Right kidney (tissue), 1 donor: ENCODE data around the gene SAMD13.

Experiments used
- DNase-seq: peaks from one replicate; pipeline ENCODE4 v3.0.0-alpha.2; 2016

The SAMD13 gene

DNA sequence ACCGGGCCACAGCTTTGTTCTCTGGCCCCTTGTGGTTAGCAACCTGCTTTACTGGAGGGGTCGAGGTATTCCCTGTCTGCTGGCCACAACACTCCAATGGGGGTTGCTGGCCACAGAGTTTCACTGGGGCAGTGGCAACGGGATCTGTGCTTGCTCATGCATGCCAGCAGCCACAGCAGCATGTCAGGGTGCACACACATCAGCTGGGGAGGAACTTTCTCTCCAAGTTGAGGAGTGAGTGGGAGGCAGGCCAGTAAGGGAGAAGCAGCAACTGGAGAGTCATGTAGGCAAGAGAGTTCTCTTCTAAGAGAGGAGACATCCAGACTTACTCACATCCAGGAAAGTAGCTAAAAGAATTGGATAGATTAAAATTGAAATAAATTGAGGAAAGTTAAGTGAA lies 38.0 kb downstream of the SAMD13 start:
- DNase-seq, result no peak

DNA sequence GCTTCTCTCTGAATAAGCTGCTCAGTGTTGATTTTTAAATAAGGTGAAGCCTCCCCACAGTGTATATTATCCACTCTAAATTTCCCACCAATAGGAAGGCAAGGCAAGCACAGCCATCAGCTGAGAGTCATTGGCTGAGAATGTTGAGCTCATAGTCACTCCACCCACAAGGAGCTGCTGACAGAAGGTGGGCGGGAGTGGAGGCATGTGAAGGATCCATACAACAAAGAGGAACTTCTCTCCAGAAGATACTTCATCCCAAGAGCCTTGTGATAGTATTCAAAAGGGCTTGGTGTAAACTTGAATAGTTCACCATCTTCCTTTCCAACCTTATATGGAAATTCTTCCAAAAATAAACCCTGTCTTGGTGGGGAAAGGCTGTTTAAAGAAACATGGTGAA lies 42.8 kb downstream of the SAMD13 start:
- DNase-seq, result no peak

DNA sequence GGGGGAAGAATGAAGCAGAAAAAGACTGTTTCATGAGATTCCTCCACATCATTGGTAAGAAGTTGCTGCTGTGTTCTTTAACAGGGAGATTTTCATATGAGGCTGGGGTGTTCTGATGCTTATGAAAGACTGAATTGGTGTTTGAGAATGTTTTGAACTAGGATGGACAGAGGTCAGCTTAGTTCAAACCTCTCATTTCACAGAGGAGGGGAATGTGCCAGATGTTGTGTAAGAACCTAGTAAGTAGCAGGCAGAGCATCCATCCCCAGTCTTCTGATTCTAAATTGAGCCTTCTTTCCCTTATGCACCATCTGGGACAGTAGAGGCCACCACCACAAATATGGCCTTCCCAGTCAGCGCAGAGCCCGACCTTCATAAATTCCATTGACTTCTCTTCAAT lies 43.7 kb downstream of the SAMD13 start:
- DNase-seq, result no peak

DNA sequence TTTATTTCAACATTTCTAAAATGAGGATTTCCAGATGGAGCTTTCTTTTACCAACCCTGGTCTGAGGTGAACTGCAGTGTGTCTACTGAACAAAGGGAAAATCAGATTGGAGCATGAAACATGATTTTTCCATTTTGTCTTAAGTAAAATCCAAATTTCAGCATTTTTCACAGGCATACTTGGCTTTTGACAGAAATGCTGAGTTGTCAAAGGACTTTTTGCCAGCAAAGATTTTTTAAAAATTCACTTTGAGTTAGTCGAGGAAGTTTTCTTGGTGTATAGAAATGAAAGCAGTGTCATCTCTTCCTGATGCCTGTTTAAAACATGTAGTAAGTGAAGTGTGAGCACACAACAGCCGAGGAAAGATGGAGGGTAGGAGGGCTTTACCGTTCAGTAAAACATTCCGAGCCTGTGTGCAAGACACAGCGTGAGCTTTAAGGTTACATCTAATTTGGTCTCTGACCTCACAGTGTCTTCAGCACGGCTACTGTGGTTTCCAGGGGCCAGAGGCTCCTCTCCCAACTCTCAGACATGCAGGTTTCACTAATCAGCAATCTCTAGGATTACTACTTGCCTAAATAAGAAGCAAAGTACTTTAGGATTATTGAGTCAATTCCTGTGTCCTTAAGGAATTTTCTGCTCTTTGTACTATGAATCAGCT lies 45.9 kb downstream of the SAMD13 start:
- no peak for DNase-seq

DNA sequence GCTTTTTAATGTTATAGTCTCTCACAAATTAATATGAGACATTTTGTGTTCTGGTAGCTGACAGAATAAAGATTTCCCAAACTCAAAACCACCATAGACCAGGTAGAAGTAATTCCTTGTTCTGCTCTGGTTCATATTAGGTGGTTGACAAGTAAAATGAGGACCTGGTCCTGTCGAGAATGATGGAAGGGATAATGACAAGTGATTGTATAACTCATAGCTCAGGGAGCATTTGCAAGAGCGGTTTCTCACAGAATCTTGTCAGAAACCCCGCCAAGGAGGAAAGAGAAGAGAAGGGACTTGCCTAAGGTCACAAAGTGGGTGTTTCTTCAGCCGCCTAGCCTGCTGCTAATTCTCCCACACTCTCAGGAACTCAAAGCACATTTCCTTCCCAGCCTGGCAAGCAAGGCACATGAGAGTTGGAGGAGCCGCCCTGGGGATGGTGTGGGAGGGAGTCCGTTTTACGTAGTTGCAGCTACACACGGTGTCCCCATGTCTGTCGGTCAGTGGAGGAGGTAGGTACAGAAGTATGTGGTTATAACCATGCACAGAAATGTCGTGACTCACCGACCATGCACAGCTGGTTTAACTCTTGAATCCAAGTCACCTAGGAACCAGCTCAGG lies 46.5 kb downstream of the SAMD13 start:
- DNase-seq, result no peak

DNA sequence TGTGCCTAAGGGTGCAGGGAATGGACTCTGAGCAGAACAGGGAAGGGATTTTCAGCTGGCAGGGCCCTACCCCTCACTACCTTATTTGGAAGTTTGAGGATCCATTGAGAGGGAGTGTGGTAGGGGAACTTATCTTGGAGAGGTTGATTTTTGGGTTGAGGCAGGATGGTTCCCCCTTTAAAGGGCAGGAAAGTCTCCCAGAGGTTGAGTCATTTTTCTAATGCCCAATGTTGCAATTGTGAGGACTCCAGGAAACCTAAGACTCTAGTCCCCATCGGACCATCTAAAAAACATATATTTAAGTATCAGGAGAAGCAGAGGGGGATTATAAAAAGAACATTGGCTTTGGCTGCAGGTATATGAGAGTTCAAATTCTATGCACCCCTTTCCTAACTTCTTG lies 47.3 kb downstream of the SAMD13 start:
- DNase-seq, result no peak

DNA sequence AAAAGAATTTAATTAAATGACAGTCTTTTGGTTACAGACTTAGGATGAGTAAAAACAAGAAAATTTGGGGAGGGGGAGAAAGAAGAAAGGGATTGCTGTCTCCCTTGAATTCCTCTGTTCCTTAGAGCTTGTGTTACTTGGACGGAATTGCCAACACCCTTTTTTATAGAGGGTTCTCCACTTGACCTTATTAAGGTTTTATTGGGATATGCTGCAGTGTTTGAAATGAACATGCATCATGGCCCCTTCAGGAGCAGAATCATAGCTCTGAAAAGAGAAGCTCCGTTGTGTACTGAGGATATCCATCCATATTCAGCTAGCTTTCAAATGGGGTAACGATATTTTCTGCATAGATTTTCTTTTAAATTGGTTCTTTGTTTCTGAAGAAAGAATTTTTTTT lies 48.6 kb downstream of the SAMD13 start:
- DNase-seq, result no peak

DNA sequence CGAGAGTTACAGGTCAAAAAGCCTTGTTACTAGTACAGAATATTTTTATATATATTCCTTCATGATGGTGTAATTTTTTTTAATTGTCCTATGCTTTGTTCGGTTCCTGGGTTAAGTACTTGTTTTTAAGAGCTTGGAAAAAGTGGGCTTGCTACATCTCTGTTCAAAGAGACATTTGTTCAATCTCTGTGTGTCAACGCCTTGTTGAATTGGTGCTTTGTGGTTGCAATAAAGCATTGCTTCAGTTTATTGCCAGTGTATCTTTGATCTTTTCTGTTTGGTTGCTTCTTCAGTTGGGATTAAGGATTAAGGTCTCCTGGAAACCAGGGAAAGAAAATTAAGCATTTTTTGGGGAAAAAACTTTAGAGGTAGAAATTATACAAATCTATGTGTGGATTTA lies 49.0 kb downstream of the SAMD13 start:
- no peak for DNase-seq

DNA sequence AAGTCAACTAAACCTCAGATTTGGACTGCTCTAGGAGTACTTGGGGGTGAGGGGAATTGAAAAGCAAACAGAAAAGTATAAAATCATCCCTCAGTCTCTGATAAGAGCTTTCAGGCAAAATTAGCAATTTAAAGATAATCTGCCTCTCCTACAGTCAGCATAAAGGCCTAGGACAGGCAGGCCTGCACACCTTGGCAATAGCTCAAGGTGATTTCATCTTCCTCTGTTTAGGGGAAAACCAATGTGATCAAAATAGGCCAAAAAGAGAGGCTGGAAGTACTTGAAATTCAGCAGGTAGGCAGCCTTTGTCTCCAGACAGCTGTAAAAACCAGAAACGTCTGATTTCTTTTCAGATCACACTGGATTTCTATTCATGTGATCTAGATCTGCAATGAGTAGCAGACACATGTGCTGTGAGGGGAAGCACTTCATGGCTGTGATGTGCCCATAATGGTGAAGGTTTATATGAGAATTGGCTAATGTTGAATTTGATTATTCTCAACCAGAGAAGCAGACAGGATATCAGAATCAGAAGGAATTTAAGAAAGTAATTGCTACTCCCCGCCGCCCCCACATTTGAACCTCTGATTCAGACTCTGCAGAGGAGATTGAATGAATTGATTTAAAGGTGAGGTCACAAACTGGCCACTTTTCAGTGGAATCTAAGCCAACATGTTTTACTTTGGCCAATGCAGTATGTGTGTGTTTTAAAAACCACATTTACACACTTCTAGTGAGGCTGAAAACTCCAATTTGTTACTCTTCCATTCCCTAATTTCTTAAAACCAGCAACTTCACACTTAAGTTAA lies 51.0 kb downstream of the SAMD13 start:
- no peak for DNase-seq

DNA sequence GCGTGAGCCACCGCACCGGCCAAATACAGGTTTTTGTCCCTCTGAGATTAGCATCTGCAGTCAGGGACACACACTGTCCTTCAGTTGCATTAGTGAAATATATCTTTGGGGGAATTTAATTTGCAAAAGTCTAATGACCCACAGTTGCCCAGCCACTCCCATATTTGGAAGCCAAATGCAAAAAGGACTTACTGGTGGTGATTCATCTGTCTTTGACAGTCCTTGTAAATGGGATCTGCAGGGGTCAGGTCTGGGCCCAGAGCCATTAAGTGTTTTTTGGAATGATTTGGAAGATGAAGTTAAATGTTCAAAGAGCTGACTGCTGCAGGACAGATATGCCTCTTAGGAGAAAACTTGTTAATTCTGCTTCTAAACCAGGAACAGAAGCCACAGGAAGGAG lies 52.2 kb downstream of the SAMD13 start:
- DNase-seq, result no peak

DNA sequence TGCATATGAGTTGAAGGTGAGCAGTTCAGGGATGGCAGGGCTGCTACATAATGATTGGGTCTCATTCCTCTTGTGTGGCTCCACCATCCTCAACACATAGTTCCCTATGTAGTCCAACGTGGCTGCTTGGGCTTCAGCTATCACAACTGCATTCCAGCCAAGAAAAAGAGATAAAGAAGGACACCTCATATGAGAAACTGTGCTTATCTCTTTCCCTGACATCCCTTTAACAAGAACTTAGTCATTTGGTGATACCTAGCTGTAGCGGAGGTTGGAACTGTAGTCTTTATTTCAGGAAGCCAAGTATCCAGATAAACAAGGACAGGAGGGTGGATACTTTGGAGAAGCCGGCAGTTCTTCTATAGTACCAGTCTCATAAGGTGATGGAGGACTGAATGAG lies 54.0 kb downstream of the SAMD13 start:
- DNase-seq, result no peak

DNA sequence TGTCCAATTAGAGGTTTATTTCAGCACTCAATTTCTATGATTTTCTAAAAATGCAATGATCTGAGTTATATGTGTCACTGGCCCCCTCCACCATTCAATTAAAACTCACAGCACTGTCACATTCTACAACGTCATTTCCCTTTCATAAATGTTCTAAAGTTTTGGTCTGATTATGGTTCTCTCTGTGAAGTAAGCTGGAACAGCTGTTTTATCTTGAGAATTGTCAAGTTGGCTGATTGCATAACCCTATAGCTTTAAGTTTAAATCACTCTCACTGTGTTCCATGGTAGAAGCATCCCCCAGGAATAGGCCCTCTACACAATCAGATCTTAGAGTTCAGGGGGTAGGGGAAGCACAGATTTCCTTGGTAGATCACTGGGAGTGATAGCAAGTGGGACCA lies 55.4 kb downstream of the SAMD13 start:
- DNase-seq, result no peak

DNA sequence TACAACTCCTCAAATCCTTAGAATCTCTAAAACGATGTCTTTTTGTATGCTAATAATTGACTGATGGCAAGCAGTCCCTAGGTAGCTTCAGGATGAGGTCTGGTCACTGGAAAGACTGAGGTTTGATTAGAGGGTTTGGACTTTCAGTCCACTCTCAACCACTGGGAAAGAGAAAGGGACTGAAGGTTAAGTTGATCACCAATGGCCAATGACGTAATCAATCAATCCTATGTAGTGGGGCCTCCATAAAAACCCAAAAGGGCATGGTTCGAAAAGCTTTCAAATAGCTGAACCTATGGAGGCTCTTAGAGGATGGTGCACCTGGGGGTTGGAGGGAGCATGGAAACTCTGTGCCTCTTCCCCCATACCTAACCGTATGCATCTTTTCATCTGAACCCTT lies 57.2 kb downstream of the SAMD13 start:
- DNase-seq, result no peak

DNA sequence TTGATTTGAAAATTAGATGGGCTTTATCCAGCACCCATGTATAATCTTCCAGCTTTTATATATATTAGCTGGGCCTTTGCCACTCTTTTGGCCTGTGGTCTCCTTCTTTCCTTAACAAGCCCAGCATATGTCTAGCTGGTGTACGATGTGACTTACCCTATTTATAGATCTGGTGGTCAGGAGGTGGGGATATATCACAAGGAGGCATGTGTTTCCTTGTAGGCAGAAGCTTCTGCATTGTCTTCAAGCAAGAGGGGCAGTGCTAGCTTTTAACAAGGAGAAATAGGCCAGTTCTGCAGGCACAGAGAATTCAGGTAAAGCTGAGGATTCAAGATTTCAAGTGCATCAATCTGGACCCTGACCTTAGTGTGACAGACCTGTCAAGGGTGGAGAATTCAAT lies 58.8 kb downstream of the SAMD13 start:
- DNase-seq, result no peak

DNA sequence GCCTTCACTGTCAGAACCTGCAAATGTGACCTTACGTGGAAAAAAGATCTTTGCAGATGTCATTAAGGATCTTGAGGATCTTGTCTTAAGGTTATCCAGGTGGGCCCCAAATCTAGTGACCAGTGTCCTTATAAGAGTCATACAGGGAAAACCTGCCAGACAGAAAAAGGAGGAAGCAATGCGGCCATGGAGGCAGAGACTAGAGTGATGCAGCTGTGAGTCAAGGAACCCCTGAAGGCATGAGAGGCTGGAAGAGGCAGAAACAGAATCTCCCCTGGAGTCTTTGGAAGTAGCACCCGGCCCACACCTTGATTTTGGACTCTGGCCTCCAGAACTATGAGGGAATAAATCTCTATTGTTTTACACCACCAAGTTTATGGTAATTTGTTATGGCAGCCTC lies 60.3 kb downstream of the SAMD13 start:
- no peak for DNase-seq

DNA sequence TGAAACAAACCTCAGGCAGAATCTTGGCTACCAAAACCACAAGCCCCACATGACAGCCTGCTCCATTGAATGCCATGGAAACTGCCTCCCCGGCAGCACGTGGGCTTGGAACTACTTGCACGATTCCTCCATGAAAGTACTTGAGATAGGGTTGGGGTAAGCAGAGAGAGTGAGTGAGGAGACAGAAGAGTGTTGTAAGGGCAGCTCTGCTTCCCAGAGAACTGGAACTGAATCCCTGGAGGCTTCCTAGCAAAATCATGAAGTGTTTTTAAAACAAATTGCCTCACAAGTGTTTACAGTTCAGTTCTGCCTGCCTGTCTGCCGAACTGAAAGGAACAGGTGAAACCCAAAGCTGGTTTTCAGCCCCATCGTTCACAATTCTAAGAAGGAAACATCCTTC lies 61.5 kb downstream of the SAMD13 start:
- no peak for DNase-seq

DNA sequence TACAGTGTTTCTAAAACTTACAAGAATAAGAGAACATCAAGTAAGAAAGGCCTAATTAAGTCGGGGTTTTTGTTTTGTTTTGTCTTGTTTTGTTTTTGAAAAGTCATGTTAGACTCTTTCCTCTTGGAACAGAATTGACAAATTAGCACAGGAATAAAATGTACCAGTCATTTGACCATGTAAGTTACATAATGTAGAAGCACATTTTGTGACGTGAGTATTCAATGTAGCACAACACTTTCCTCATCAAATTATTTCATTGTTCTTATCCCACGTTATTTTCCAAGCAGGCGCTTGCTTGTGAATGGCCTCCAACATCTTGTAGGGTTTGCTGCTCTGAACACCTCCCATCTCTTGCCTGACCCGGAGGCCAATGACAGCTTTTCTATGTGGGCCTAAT lies 62.1 kb downstream of the SAMD13 start:
- DNase-seq, result no peak

DNA sequence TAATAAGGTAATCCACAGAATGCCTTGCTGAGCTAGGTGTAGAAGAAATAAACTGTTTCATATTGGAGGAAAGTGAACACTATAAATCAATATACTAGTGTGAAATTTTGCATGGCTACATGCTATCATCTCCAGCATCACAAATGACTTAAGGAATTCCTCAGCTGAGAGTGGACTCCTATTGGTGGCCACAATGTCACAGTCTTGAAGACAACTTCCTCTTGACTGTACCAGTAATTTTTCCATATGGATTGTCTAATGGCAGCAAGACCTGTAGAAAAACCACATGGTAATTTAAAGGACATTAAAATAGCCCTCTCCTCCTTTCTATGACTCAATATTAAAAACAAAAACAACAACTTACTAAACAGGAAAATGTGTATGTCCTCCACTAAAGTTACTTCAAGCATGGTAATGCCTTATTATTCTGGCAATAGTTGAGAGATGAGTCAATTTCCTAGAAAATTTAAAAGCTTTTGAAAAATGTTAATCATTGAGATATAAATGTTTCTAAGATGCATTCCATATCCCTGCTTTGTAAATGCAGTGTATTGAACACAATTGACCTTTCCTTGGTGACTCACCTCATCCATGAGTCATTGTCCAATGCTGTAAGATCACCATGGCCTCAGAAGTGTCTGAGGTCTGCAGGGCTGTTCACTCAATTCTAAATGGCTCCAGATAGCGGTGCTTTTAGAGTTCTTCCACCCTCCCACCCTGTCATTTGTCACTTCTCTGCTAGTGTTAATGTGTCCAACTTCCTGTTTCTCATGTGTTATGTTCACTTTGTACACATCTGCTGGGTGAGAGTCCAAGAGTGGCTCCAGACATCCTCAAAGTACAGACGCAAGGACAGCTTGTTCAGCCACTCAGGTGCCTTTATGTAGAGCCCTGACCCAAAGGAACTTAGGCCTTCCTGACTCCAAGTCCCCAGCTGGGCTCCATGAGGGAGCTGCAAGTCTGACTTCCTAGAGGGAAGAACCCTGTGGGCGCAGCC lies 64.0 kb downstream of the SAMD13 start:
- no peak for DNase-seq

DNA sequence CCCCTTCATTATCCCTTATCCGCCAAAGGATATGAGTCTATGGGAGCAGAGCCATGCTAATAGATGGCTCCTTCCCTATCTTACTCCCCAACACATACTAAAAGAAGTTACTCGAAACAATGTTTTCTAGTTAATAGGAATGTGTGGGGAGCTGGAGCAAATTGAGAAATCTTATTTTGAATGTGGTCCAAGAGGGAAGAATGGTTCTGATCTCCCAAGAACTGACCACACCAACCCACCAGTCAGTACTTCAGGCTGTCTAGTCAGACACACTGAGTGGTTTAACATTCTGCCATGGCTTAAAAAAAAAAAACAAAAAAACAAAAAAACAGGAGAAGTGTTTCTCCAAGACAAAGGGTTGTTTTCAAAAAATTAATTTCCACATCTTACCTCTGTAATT lies 65.3 kb downstream of the SAMD13 start:
- DNase-seq, result no peak

DNA sequence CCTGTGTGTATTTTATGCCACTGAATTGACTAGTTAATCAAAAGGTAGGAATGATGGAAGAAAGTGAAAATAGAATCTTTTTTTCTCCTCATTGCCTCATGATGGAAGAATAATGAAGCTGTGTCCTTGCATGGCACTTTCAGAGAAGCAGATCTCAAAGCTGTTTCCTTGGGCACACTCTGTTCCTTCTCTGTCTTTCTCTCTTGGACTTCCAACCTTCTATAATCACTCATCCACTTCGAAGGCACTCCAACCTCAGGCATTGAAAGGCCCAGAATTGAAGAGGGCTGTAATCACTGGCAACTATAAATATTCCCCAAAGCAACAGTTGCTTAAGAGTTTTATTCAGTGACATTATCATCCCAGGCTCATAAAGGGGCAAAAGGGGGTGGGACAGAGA lies 65.7 kb downstream of the SAMD13 start:
- no peak for DNase-seq

DNA sequence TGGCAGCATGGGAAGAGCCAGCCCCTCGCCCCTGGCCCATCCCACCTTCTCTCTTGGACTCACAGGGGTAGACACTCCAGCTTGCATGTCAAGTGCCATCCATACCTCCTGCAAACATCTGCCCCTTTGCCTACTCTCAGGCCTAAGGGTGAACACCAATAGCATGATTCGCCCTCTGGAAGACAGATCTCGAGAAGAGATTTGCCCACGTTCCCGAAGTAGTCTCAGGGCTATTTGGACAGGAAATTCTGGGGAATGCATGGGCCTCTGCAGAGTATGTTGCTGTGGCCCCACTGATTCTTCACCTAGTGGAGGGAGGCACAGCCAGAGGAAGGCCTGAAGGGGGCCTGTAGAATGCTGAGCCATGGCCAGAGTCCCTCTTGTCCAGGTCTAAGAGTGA lies 66.9 kb downstream of the SAMD13 start:
- DNase-seq, result no peak

DNA sequence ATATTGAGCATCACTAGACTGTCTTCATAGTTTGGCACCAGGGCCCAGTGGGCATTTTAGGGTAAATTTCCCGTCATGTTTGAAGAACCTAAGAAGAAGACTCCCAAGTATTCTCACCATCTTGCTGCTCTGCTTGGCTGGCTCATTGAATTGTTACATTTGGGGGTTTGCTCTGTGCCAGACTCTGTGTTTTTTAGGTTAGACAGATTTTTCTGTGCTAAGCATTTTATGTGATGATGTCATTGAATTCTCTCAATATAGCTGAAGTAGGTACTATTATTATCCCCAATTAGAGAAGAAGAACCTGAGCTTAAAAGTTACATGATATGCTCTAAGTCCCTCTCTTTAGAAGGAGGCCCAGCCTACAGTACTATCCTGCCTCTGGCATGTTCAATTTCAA lies 68.8 kb downstream of the SAMD13 start:
- DNase-seq, result no peak
